NOMO-1 treated with DMSO at 0.1 percent for 48 hours (cell line): ENCODE data around the gene RPS6KB2.
"Not testable (repeated sequence)": the region's sequence is repeated elsewhere in the genome, so short reads cannot be mapped to it uniquely, and the experiment has no call there.

Experiments used
- DNase-seq: peaks from one replicate; lab custom pipeline; 2025; ENCODE audit not compliant: unreplicated experiment; lab: John Stamatoyannopoulos, UW

RPS6KB2 gene

GRCh38 chr11:67465189-67465510 lies 36.9 kb downstream of the RPS6KB2 start:
- DNase-seq = no peak

- DNase-seq = not testable (repeated sequence)
These were observed 37.2 kb downstream of the RPS6KB2 start for GRCh38 chr11:67465530-67465929.

DNA sequence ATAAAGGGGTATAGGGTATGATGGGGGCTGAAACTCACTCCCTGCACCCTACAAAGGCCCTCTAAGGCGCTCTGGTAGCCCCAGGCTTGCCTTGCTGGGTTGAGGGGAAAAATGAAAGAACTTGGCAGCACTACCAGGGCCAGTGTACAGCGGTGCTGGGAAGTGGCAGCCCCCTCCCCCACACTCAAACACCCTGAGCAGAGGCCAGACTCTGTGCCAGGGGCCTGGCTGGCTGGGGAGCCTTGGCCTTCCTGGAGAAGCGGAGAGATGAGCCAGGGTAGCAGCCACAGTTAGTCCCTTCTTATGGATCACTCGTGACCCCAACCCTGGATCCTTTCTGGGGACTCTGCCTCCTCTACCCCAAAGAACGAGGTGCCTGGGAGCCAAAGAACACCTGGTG lies 38.1 kb downstream of the RPS6KB2 start:
- DNase-seq = no peak

- DNase-seq = no peak
These were observed 38.9 kb downstream of the RPS6KB2 start for GRCh38 chr11:67466962-67467771.

DNA sequence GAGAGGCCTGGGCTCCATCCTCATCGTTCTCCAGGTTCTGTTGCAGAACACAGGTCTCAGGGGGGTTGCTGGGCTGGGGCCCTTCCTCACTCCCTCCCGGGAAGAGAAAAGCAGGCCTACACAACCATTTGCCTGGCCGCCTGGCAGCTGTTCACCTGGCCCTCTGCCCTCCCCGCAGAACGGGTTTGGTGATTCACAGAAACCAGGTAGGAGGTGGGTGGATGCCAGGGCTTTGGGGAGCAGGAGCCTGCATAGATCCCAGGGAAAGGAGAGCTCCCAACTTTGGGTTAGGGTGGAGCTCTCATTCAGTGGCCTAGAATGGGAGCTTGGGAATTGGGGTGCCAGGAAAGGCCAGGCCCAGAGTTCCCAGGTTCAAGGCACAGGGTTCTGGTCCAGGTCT lies 39.8 kb downstream of the RPS6KB2 start:
- DNase-seq = no peak

GRCh38 chr11:67468456-67468758 lies 40.1 kb downstream of the RPS6KB2 start:
- no peak for DNase-seq

- peak; percentile 87 for DNase-seq
These were observed 40.6 kb downstream of the RPS6KB2 start, which contains the start of gene TMEM134 for GRCh38 chr11:67468759-67469507. TSS of gene TMEM134 (minus strand) at chr11:67469251. CDS start at chr11:67469192, 59 bp downstream.

- DNase-seq = no peak
These were observed 41.2 kb downstream of the RPS6KB2 start for GRCh38 chr11:67469508-67469811.

DNA sequence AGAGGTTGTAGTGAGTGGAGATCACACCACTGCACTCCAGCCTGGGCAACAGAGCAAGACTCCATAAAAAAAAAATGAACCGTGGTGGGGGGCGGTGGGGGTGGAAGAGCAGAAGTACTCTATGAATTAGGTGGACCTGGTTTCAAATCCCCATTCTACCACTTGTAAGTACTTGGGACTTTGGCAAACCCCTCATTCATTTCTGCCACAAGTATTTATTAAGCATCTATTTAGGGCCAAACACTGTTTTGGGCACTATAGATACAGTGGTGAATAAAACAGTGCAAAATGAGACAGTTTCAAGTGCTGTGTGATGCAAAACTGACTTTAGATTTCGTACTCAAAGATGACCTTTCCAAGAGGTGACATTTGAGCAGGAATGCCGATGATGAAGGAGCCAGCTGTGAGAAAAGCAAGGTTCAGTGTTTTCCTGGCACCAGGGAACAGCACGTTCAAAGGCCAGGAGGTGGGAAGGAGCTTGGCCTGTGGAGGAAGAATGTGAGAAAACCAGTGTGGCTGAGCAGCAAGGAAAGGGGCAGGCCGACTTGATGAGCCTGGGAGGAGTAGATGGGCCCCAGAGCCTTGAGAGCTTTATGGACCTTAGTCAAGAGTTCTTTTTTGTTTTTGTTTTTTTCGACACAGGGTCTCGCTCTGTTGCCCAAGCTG lies 42.2 kb downstream of the RPS6KB2 start:
- DNase-seq = no peak

- no peak for DNase-seq
These were observed 44.6 kb downstream of the RPS6KB2 start for GRCh38 chr11:67472882-67473281.

DNA sequence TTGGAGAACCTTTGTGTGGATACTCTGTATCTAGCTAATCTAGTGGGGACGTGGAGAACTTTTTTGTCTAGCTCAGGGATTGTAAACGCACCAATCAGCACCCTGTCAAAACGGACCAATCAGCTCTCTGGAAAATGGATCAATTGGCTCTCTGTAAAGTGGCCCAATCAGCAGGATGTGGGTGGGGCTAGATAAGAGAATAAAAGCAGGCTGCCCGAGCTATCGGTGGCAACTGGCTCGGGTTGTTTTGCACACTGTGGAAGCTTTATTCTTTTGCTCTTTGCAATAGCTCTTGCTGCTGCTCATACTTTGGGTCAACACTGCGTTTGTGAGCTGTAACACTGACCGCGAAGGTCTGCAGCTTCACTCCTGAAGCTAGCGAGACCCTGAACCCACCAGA lies 48.4 kb downstream of the RPS6KB2 start:
- not testable (repeated sequence) for DNase-seq

DNA sequence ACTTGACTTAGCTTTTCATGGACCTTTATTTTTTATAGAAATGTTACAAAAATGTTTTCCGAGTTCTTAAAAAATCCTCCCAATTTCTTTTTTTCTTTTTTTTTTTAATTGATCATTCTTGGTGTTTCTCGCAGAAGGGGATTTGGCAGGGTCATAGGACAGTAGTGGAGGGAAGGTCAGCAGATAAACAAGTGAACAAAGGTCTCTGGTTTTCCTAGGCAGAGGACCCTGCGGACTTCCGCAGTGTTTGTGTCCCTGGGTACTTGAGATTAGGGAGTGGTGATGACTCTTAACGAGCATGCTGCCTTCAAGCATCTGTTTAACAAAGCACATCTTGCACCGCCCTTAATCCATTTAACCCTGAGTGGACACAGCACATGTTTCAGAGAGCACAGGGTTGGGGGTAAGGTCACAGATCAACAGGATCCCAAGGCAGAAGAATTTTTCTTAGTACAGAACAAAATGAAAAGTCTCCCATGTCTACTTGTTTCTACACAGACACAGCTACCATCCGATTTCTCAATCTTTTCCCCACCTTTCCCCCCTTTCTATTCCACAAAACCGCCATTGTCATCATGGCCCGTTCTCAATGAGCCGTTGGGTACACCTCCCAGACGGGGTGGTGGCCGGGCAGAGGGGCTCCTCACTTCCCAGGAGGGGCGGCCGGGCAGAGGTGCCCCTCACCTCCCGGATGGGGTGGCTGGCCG lies 49.2 kb downstream of the RPS6KB2 start:
- not testable (repeated sequence) for DNase-seq

DNA sequence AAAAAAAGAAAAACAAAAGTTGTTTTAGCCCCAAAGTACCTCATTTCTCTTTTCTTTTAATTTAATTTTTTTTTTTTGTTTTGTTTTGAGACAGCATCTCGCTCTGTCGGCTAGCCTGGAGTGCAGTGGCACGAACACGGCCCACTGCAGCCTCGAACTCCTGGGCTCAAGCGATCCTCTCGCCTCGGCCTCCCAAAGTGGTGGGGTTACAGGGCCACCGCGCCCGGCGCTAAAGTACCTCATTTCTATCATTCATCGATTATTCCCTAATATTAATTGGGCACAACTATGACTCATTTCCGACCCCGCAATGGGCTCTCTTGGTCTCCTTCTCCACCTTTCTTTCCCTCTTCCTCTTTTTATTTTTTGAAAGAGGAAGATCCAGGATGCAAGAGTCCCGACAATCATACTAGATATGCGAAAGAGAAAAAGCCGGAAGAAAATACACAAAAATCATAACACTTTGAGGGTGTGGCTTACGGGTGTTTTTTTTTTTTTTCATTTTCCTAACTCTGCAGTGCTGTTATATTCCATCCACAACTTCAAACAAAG lies 54.1 kb downstream of the RPS6KB2 start:
- DNase-seq = peak; percentile 88

DNA sequence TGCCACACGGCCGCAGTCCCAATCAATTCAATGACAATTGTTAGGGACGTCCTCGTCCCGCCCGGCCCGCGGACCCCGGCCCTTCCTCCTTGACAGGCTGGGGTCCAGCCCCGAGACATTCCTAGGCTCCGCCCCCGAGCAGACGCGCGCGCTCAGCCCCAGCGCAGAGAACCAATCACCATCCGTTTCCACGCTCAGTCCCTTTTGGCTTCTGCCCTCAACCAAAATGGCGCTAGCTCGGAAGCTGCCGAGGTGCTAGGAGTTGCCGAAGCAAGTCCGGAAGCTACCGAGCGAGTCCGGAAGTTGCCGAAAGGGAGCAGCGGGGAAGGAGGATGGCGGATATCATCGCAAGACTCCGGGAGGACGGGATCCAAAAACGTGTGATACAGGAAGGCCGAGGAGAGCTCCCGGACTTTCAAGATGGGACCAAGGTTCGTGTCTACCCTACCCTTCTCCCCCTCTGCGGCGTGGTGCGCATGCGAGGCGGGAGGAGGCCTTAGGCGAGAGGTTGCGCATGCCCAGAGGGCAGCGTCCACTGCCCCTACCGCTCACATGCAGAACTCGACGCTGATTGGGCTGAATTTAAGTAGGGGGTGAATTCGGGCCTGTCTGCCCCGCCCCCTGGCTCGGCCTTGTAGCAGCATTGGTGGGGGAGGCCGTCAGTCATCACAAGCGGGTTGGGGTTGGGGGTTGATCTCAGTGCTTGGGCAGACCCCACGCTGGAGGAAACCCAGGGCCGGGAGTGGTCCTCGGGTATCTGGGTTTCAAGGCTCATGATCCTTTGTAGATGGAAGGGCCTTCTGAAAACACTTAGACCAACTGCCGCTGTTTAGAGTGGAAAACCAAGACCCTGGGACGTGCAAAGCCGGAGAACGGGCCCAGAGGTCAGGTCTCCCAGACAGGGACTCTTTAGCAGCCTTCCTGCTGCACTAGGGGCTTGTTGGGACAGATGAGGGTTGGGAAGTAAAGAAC lies 54.8 kb downstream of the RPS6KB2 start, which contains the start of gene AIP:
AIP (plus strand) TSS at position 200 of the 972 bp plus-strand sequence; CDS start at position 333, 133 bp downstream.
- DNase-seq = peak; percentile 98

DNA sequence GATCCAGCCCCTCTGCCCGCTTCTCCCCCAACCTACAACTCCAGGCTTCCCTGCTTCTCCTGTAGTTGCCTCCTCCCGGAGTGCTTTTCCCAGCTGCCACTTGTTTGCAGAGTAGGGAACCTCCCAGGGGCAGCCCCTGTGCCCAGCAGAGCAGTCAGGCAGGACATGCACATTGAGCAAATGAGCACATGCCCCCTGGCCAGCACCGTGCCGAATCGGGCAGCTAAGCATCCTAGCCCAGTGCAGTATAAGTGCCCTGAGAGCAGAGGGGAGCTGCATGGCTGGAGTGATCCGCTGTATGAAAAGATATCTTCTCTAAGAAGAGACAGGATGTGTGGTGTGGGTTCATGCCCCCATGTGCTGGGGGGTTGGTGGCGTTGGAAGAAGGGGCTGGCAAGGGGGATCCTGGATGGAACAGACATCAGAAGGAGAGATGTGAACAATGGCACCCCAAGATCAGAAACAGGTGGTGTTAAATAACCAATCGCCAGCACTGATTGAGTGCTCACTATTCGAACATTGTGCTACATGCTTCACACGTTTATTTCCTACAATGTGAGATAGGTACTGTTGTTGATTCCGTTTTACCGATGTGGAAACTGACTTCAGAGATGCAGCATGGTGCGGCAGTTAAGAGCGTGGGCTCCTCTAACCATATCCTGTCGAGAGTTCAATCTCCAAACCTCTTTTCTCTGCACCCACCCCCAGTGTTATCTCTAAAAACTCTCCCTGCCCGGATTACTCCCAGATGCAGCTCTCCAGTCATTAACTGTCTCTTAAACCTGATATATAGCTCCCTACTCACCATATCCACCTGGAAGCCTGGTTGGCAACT lies 55.8 kb downstream of the RPS6KB2 start:
- no peak for DNase-seq

GRCh38 chr11:67484847-67485311 lies 56.6 kb downstream of the RPS6KB2 start:
- DNase-seq = peak; percentile 64
